K562 (cell line): ENCODE data around the gene MID1IP1. TPM values are rescaled to one million over a fixed set of nuclear protein-coding genes. Genes with fewer than 3 reads are reported as not detected.

Experiments used
- AFF4 ChIP-seq: sonication (generic); formaldehyde crosslinking; IDR thresholded peaks from 2 replicates; pipeline ENCODE4 v1.8.0; 2023; ENCODE audit warnings: mild to moderate bottlenecking, missing genetic modification reagents
- ARID1B ChIP-seq: fragments of 450-650 bp; IDR thresholded peaks from 2 replicates; pipeline ENCODE4 v1.6.1; 2016; ENCODE audit warnings: antibody characterized with exemption, mild to moderate bottlenecking, inconsistent platforms
- CHCHD3 ChIP-seq: fragments of 250-450 bp; sonication (Bioruptor Pico); IDR thresholded peaks from 2 replicates; pipeline ENCODE4 v2.1.2; 2022; ENCODE audit warnings: mild to moderate bottlenecking
- GABPB1 ChIP-seq: sonication (generic); formaldehyde crosslinking; IDR thresholded peaks from 2 replicates; pipeline ENCODE4 v1.8.0; 2022; ENCODE audit warnings: mild to moderate bottlenecking, missing genetic modification reagents
- IFI16 ChIP-seq: fragments of 250-450 bp; sonication (Bioruptor Pico); IDR thresholded peaks from 2 replicates; pipeline ENCODE4 v2.1.2; 2022; ENCODE audit warnings: mild to moderate bottlenecking, inconsistent platforms
- KLF16 ChIP-seq: IDR thresholded peaks from 2 replicates; pipeline ENCODE4 v1.6.1; 2016; ENCODE audit warnings: antibody characterized with exemption
- MEF2A ChIP-seq: IDR thresholded peaks from 2 replicates; pipeline ENCODE4 v1.6.1; 2011; ENCODE audit warnings: low read depth, mild to moderate bottlenecking, low read length, moderate library complexity; ENCODE audit not compliant: control insufficient read depth
- MXD1 ChIP-seq: fragments of 250-450 bp; sonication (Bioruptor Pico); IDR thresholded peaks from 2 replicates; pipeline ENCODE4 v1.8.0; 2021; ENCODE audit warnings: borderline replicate concordance, mild to moderate bottlenecking, moderate library complexity; ENCODE audit not compliant: poor library complexity, severe bottlenecking
- MYC ChIP-seq, 2 experiments: fragments of 250-450 bp in 1 of 2; sonication (Bioruptor Pico) in 1 of 2; IDR thresholded peaks; 2 replicates each; pipeline versions ENCODE4 v1.5.1 to v1.6.1; 2012 to 2021; ENCODE audit warnings: low read depth in 2 of 2, borderline replicate concordance in 1 of 2, improper control_type of control experiment in 1 of 2, low read length in 1 of 2, mild to moderate bottlenecking in 1 of 2, moderate library complexity in 1 of 2
- NELFE ChIP-seq: IDR thresholded peaks from 2 replicates; pipeline ENCODE4 v1.6.1; 2011; ENCODE audit warnings: mild to moderate bottlenecking; ENCODE audit not compliant: insufficient read depth, insufficient read length
- NFE2L1 ChIP-seq: fragments of 450-650 bp; IDR thresholded peaks from 2 replicates; pipeline ENCODE4 v1.6.1; 2016; ENCODE audit warnings: missing genetic modification characterization, low read depth, mild to moderate bottlenecking, missing compliant biosample characterization, moderate library complexity, borderline replicate concordance
- RFX5 ChIP-seq: IDR thresholded peaks from 2 replicates; pipeline ENCODE4 v1.6.1; 2011; ENCODE audit warnings: low read depth, mild to moderate bottlenecking, improper control_type of control experiment, low read length
- TAF9B ChIP-seq: fragments of 450-650 bp; IDR thresholded peaks from 2 replicates; pipeline ENCODE4 v1.6.1; 2018; ENCODE audit warnings: mild to moderate bottlenecking; ENCODE audit not compliant: partially characterized antibody
- TFE3 ChIP-seq: fragments of 450-650 bp; formaldehyde crosslinking; IDR thresholded peaks from 2 replicates; pipeline ENCODE4 v1.4.0; 2020; ENCODE audit warnings: mild to moderate bottlenecking, mixed read lengths
- USF2 ChIP-seq: sonication (generic); formaldehyde crosslinking; IDR thresholded peaks from 2 replicates; pipeline ENCODE4 v1.5.0; 2020; ENCODE audit warnings: missing genetic modification reagents
- ZNF280A ChIP-seq: fragments of 450-650 bp; IDR thresholded peaks from 2 replicates; pipeline ENCODE4 v1.6.1; 2018; ENCODE audit warnings: mild to moderate bottlenecking, low read depth; ENCODE audit not compliant: partially characterized antibody
- polyA plus RNA-seq, 8 experiments: library from polyadenylated mRNA; depleted of rRNA in 4 of 8; stranded (reverse) in 5 of 8; unstranded in 3 of 8; fragments of >200 nt; fragmentation: Nextera tagmentation in 2 of 8; fragmentation: Illumina TruSeq in 1 of 8; extraction: Ambion mirVana in 2 of 8; extraction: Trizol in 1 of 8; gene quantifications; 2 replicates each; pipeline versions ENCODE4 v1.2.1 to v1.2.3, GENCODE V29; 2011 to 2014; ENCODE audit warnings: inconsistent platforms in 1 of 8, missing spikeins in 1 of 8
- total RNA-seq, 7 experiments: library from RNA; depleted of rRNA in 6 of 7; stranded (reverse); fragments of >200 nt in 6 of 7; fragmentation: Illumina TruSeq in 2 of 7; extraction: Trizol in 2 of 7; gene quantifications; 2 replicates each; pipeline versions ENCODE4 v1.2.1 to v1.2.3, GENCODE V29; 2011 to 2021; ENCODE audit warnings: low replicate concordance in 1 of 7

The MID1IP1 gene
- total and polyA plus RNA-seq, 9 of the 15 experiments (the other 6 are each of a cell fraction or from before 2014, with no cell fraction given), result 0.51 to 102 (median 27.5) TPM

- TF ChIP-seq AFF4 (CRISPR knock-in tag) (0 out of 2 replicates have a peak, but pooled peaks have one; percentile 65), MEF2A (no peak), MXD1 (CRISPR knock-in tag) (no peak), NELFE (no peak), IFI16 (CRISPR knock-in tag) (no peak), KLF16 (no peak), USF2 (CRISPR knock-in tag) (no peak), ZNF280A (no peak), RFX5 (no peak), ARID1B (no peak), NFE2L1 (tag) (no peak), CHCHD3 (CRISPR knock-in tag) (no peak), TFE3 (CRISPR knock-in tag) (no peak), TAF9B (no peak), GABPB1 (no peak), MYC (IDR thresholded peaks at IDR 0.05; ENCODE audit: low read depth, low read length) (peak; percentile 74), MYC (CRISPR knock-in tag; IDR thresholded peaks at IDR 0.05; ENCODE audit: borderline replicate concordance, low read depth) (no peak)
Observed at GRCh38 chrX:38805432-38806389, 4.5 kb downstream of the MID1IP1 start (continued).
